Prostate gland (tissue), 2 donors: ENCODE measurements around the gene TBCCD1. TPM values are rescaled to one million over a fixed set of nuclear protein-coding genes. Genes with fewer than 3 reads are reported as not detected.
A peak's percentile ranks its signal among the peaks of the same experiment; 100 is the strongest.
"Not testable (repeated sequence)": the region's sequence is repeated elsewhere in the genome, so short reads cannot be mapped to it uniquely, and the experiment has no call there.

ENCODE experiments used
- DNase-seq: peaks from one replicate; pipeline ENCODE4 v3.0.0-alpha.2; 2019; ENCODE audit warnings: low spot score
- H3K27ac ChIP-seq, 2 donors: fragments of 200-600 bp; sonication (generic); 2 replicates each; pipeline ENCODE4 v1.5.1; 2017 to 2019
- H3K27me3 ChIP-seq: fragments of 200-600 bp; sonication (generic); replicated peaks from 2 replicates; pipeline ENCODE4 v1.5.1; 2019; ENCODE audit not compliant: insufficient read depth
- H3K36me3 ChIP-seq, 2 donors: fragments of 200-600 bp; sonication (generic); 1 replicate in 1 of 2; 2 replicates in 1 of 2; pipeline versions ENCODE4 v1.5.1 to v1.8.1; 2017 to 2019
- H3K4me1 ChIP-seq: fragments of 200-600 bp; sonication (generic); replicated peaks from 2 replicates; pipeline ENCODE4 v1.5.1; 2019
- H3K4me3 ChIP-seq, 2 donors: fragments of 200-600 bp; sonication (generic); 2 replicates each; pipeline ENCODE4 v1.5.1; 2017 to 2019
- H3K9me3 ChIP-seq: fragments of 200-600 bp; sonication (generic); 2 replicates; pipeline ENCODE4 v1.5.1; 2017
- POLR2A ChIP-seq: fragments of 450-650 bp; IDR thresholded peaks from one replicate; pipeline ENCODE4 v1.6.1; 2016; ENCODE audit warnings: antibody characterized with exemption, mild to moderate bottlenecking
- POLR2AphosphoS5 ChIP-seq: sonication (generic); formaldehyde crosslinking; IDR thresholded peaks from one replicate; pipeline ENCODE4 v1.6.1; 2017; ENCODE audit warnings: antibody characterized with exemption
- WGBS: methylation state at CpG from one replicate; pipeline ENCODE4 v1.1.5; 2018; 5-methylcytosine and 5-hydroxymethylcytosine counted together
- intact Hi-C: fragments of 100-400 bp; cut with DNase I; formaldehyde crosslinking; loops from one replicate; pipeline ENCODE4 v1.14.2; 2022
- total RNA-seq, 2 donors: library from RNA; depleted of rRNA; stranded (reverse); fragments of >200 nt; gene quantifications; one replicate each; pipeline ENCODE4 v1.1.0, GENCODE V29; 2016
- TF ChIP-seq, protein P1 (sequence below), 4 experiments: fragments of 200-600 bp in 2 of 4; fragments of 450-650 bp in 2 of 4; sonication (generic) in 2 of 4; IDR thresholded peaks; 1 replicate in 3 of 4; 2 replicates in 1 of 4; pipeline ENCODE4 v1.5.1; 2016 to 2019; ENCODE audit warnings: antibody characterized with exemption in 4 of 4, mild to moderate bottlenecking in 2 of 4, moderate library complexity in 2 of 4

Gene TBCCD1
- total RNA-seq, 2 donors from 2014 or later: 10.4 to 26.0 TPM

DNA sequence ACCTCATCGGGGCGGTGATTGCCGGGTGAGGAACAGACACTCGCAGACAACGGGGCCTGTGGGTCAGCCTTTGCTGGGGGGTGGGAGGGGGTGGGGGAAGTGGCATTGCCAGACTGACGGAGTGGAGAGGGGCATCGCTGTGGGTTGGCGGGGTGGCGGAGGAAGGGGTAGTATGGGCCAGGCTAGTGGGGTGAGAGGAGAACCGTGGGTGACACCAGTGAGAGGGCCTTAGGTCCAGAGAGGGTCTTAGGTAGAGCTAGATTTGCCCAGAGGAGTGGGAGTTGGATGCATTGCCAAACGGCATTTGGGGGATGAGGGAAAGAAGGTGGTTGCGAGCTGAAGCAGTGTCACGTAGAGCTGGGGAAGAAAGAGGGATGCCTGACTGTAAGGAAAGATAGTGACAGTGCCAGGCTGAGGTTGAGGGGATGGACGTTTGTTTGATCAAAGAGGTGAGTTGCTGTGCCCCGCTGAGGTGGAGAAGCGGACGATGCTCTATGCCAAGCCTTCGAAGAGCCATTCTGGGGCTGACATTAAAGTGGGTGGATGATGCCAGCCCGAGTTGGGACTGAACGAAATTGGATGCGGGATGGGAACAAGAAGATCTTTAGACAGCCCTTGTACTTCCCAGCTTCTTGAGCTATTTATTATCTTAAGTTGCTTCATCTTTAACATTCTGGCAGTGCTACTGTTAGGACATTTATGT lies 4.0 kb upstream of the TBCCD1 start:
- no peaks in the 10 kb centered on the region for H3K27me3 ChIP-seq
- WGBS: 6% methylated on average over 21 of the region's 21 CpGs
- TF ChIP-seq POLR2AphosphoS5 (no peak), POLR2A (no peak)
- TF ChIP-seq, protein P1, sequence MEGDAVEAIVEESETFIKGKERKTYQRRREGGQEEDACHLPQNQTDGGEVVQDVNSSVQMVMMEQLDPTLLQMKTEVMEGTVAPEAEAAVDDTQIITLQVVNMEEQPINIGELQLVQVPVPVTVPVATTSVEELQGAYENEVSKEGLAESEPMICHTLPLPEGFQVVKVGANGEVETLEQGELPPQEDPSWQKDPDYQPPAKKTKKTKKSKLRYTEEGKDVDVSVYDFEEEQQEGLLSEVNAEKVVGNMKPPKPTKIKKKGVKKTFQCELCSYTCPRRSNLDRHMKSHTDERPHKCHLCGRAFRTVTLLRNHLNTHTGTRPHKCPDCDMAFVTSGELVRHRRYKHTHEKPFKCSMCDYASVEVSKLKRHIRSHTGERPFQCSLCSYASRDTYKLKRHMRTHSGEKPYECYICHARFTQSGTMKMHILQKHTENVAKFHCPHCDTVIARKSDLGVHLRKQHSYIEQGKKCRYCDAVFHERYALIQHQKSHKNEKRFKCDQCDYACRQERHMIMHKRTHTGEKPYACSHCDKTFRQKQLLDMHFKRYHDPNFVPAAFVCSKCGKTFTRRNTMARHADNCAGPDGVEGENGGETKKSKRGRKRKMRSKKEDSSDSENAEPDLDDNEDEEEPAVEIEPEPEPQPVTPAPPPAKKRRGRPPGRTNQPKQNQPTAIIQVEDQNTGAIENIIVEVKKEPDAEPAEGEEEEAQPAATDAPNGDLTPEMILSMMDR (IDR thresholded peaks at IDR 0.05): no peak
- intact Hi-C loops: loop anchor here (10.0 kb wide), 1 partner anchor 214 kb away; the partner anchor contains the start of gene EIF4A2
- H3K4me3 ChIP-seq: peak overlapping the region; percentile 59 to 76
- no peak for DNase-seq
- H3K27ac ChIP-seq: peak overlapping the region; percentile 79 to 80
- H3K36me3 ChIP-seq: peaks cover 0 to 4% of the 10 kb centered on the region in 2 donors
- peaks cover 3% of the 10 kb centered on the region for H3K4me1 ChIP-seq
- no peaks in the 10 kb centered on the region for H3K9me3 ChIP-seq

DNA sequence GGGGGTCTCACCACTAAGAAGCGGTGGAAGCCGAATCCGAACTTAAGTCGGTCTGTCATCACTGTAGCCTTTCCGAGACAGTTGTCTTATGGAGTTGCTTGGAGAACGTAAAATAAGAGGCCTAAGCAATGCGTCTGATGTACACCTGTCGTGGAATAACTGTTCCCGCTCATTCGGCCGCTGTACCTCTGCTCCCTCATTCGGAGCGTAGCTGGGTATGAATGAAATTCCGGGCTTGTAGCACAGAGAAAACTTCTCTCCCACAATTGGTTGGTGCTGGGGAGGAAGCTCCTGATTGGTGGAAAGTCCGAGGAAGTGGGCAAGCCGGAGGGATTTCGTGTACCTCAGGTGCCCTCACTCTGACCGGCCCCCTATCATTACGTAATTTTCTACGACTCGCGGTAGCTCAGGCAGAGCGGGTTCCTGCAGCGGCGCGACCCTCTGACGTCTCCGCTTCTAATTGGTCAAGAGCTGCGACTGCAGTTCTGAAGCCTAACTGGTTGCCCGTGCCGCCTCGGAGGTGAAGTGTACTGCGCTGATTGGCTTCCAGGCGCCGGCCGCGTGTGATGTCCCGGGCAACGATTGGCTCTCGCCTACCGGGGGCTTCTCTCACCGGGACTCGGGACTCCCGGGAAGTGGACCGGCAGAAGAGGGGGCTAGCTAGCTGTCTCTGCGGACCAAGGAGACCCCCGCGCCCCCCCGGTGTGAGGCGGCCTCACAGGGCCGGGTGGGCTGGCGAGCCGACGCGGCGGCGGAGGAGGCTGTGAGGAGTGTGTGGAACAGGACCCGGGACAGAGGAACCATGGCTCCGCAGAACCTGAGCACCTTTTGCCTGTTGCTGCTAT lies 3.2 kb upstream of the TBCCD1 start, which contains the start of gene DNAJB11:
Gene DNAJB11 (plus strand): TSS at position 625 of the 845 bp plus-strand sequence. CDS start 178 bp downstream, at position 803.
- under 1% methylated on average over 59 of the region's 59 CpGs for WGBS
- no peaks in the 10 kb centered on the region for H3K36me3 ChIP-seq
- peak; percentile 100 for DNase-seq
- peak within 1 kb of the TSS; percentile 59 to 76 for H3K4me3 ChIP-seq
- peak within 1 kb of the TSS; percentile 79 to 80 for H3K27ac ChIP-seq
- H3K9me3 ChIP-seq: no peaks in the 10 kb centered on the region
- no peaks in the 10 kb centered on the region for H3K27me3 ChIP-seq
- intact Hi-C loops: loop anchor here (10.0 kb wide), 1 partner anchor 214 kb away; the partner anchor contains the start of gene EIF4A2
- TF ChIP-seq POLR2A (peak; percentile 64), POLR2AphosphoS5 (peak; percentile 99)
- TF ChIP-seq, protein P1 (IDR thresholded peaks at IDR 0.05): peak in 1 of 4 experiments; percentile 20
- H3K4me1 ChIP-seq: peaks cover 3% of the 10 kb centered on the region

DNA sequence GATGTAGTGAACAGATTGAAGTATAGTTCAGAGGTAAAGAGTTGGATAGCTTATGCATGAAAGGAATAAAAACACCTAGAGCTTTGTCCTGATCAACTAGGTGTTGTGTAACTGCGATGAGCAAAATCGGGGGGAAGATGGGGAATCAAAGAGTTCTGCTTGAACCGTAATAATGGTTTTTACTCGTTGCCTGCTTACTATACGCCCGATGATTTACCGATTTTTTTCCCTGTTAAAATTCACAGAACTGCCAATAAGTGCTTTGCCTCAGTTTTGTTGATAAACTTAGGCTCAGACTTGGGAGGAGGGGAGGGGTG lies 2.6 kb upstream of the TBCCD1 start:
- H3K9me3 ChIP-seq: no peaks in the 10 kb centered on the region
- peak overlapping the region; percentile 59 to 76 for H3K4me3 ChIP-seq
- peak overlapping the region; percentile 64 to 80 for H3K27ac ChIP-seq
- H3K4me1 ChIP-seq: peaks cover 3% of the 10 kb centered on the region
- H3K36me3 ChIP-seq: no peaks in the 10 kb centered on the region
- intact Hi-C loops: loop anchor here (10.0 kb wide), 1 partner anchor 215 kb away; the partner anchor contains the start of gene EIF4A2
- 6% methylated on average over 7 of the region's 7 CpGs for WGBS
- no peak for DNase-seq
- no peaks in the 10 kb centered on the region for H3K27me3 ChIP-seq
- no peak for TF ChIP-seq POLR2AphosphoS5
- no peak for TF ChIP-seq POLR2A
- TF ChIP-seq, protein P1 (IDR thresholded peaks at IDR 0.05): no peak

DNA sequence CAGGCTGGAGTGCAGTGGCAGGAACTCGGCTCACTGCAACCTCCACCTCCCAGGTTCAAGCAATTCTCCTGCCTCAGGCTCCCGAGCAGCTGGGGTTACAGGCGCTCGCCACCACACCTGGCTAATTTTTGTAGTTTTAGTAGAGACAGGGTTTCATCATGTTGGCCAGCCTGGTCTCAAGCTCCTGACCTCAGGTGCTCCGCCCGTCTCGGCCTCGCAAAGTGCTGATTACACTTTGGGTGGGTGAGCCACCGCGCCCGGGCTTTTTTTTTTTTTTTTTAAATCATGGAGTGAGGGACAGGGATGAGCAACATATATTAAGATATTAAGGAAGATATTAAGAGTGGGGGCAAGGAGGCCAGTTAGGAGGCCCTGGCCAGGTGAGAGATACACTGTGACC lies 2.2 kb upstream of the TBCCD1 start:
- intact Hi-C loops, H3K27ac ChIP-seq: not testable (repeated sequence)

DNA sequence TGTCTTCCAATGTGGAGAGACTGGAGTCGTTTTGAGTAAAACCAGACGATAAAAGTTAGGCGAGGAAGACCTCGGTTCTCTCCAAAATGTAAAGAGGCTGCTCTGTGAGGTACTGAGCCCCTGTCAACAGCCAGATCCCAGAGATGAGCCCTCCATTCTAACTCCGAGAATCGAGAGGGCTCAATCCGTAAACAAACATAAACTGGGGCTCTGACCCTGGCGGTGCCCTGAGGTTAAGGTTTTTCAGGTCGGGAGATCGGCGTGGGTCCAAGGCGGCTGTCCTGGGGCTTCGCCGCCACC lies 417 bp downstream of the TBCCD1 start:
- under 1% methylated on average over 14 of the region's 14 CpGs for WGBS
- peaks cover 3% of the 10 kb centered on the region for H3K4me1 ChIP-seq
- intact Hi-C loops: no loop called here

More for the DNA sequence above, 2.2 kb upstream of the TBCCD1 start:
- DNase-seq, H3K9me3 ChIP-seq, H3K4me3 ChIP-seq, H3K27me3 ChIP-seq, H3K4me1 ChIP-seq, H3K36me3 ChIP-seq: not testable (repeated sequence)
- 73% methylated on average over 11 of the region's 11 CpGs for WGBS

More for the DNA sequence above, 417 bp downstream of the TBCCD1 start:
- H3K4me3 ChIP-seq: peak overlapping the region; percentile 79 to 88
- no peaks in the 10 kb centered on the region for H3K9me3 ChIP-seq
- TF ChIP-seq, protein P1 (IDR thresholded peaks at IDR 0.05): no peak
- no peak for TF ChIP-seq POLR2A
- no peak for DNase-seq
- H3K27me3 ChIP-seq: no peaks in the 10 kb centered on the region
- peak overlapping the region; percentile 79 to 90 for H3K27ac ChIP-seq
- no peaks in the 10 kb centered on the region for H3K36me3 ChIP-seq
